ENCODE measurements around the gene UCN. TPM values are rescaled to one million over a fixed set of nuclear protein-coding genes. Genes with fewer than 3 reads are reported as not detected.
"Not testable (repeated sequence)": the region's sequence is repeated elsewhere in the genome, so short reads cannot be mapped to it uniquely, and the experiment has no call there.

The UCN gene
- total and polyA plus RNA-seq, 2 donors (not counting 1 experiment from before 2014, with no cell fraction given), result 3.6 to 4.5 TPM

- no peaks in the 10 kb centered on the region for H3K36me3 ChIP-seq (replicated peaks in 1 of 2; ENCODE audit: control extremely low read depth in 1 of 2, control insufficient read depth in 1 of 2, extremely low read depth in 1 of 2, insufficient read depth in 2 of 2, low read length in 1 of 2)
- peaks cover 34% of the 10 kb centered on the region for H3K27me3 Mint-ChIP-seq
- no peak for ATAC-seq (ENCODE audit: low read depth)
- H3K9me3 Mint-ChIP-seq (ENCODE audit: insufficient read depth), result no peaks in the 10 kb centered on the region
- H3K4me1 ChIP-seq (ENCODE audit: control insufficient read depth in 2 of 2, insufficient read depth in 2 of 2, low read length in 2 of 2), result peaks cover 3 to 4% of the 10 kb centered on the region in 2 donors
- no peak overlapping the region for H3K4me2 ChIP-seq (replicated peaks; ENCODE audit: low read depth, low read length, poor library complexity, severe bottlenecking)
- intact Hi-C loops (cut with micrococcal nuclease), result no loop called here
- no peak overlapping the region for H3K4me3 ChIP-seq (ENCODE audit: control extremely low read depth in 1 of 5, extremely low read depth in 1 of 5, insufficient read depth in 1 of 5, low read depth in 2 of 5, low read length in 4 of 5)
- H3K9me3 ChIP-seq (ENCODE audit: control extremely low read depth in 1 of 3, control insufficient read depth in 2 of 3, insufficient read depth in 1 of 3, low read length in 2 of 3), result no peaks in the 10 kb centered on the region
- no peak overlapping the region for H3K27ac ChIP-seq (ENCODE audit: low read length in 2 of 2)
- no peak overlapping the region for H3K27ac Mint-ChIP-seq
- no peak overlapping the region for H3K4me3 Mint-ChIP-seq
- H2AFZ ChIP-seq (ENCODE audit: insufficient read depth, low read depth, low read length, poor library complexity, severe bottlenecking), result no peak overlapping the region
- no peak for TF ChIP-seq CTCF (IDR thresholded peaks at IDR 0.05)
- no peak for TF ChIP-seq EZH2 (IDR thresholded peaks at IDR 0.05; ENCODE audit: borderline replicate concordance, insufficient read depth, low read depth, low read length, poor library complexity, severe bottlenecking)
- peaks cover 0 to 33% (median 13%) of the 10 kb centered on the region in 4 experiments for H3K27me3 ChIP-seq (replicated peaks in 1 of 4; ENCODE audit: control extremely low read depth in 1 of 4, control insufficient read depth in 3 of 4, insufficient read depth in 4 of 4, low read length in 3 of 4)
- WGBS (ENCODE audit: insufficient coverage), result 92% methylated on average over 2 of the region's 3 CpGs
- H4K20me1 ChIP-seq (ENCODE audit: control insufficient read depth, insufficient read depth, low read length, poor library complexity, severe bottlenecking), result no peaks in the 10 kb centered on the region
- H3K9ac ChIP-seq (ENCODE audit: low read length), result no peak overlapping the region
- DNase-seq, result no peak
- H3K79me2 ChIP-seq (ENCODE audit: control insufficient read depth, insufficient read depth, low read length), result no peaks in the 10 kb centered on the region
- peaks cover 5% of the 10 kb centered on the region for H3K4me1 Mint-ChIP-seq
- CTCF ChIA-PET, result interaction anchor here (2.6 kb wide), 1 partner anchor 10 kb away, joined by 16 read pairs; no protein-coding TSS in a partner anchor
- POLR2A ChIA-PET, result no interaction called here
These were observed 38.1 kb downstream of the UCN start for GRCh38 chr2:27270131-27270530.

- H2AFZ ChIP-seq (ENCODE audit: insufficient read depth, low read depth, low read length, poor library complexity, severe bottlenecking); H3K9me3 Mint-ChIP-seq (ENCODE audit: insufficient read depth); H3K9me3 ChIP-seq (ENCODE audit: control extremely low read depth in 1 of 3, control insufficient read depth in 2 of 3, insufficient read depth in 1 of 3, low read length in 2 of 3); H3K79me2 ChIP-seq (ENCODE audit: control insufficient read depth, insufficient read depth, low read length); ATAC-seq (ENCODE audit: low read depth); H3K4me3 ChIP-seq (ENCODE audit: control extremely low read depth in 1 of 5, extremely low read depth in 1 of 5, insufficient read depth in 1 of 5, low read depth in 2 of 5, low read length in 4 of 5); H3K4me3 Mint-ChIP-seq; H3K4me2 ChIP-seq (replicated peaks; ENCODE audit: low read depth, low read length, poor library complexity, severe bottlenecking); H3K36me3 ChIP-seq (replicated peaks in 1 of 2; ENCODE audit: control extremely low read depth in 1 of 2, control insufficient read depth in 1 of 2, extremely low read depth in 1 of 2, insufficient read depth in 2 of 2, low read length in 1 of 2); H4K20me1 ChIP-seq (ENCODE audit: control insufficient read depth, insufficient read depth, low read length, poor library complexity, severe bottlenecking); intact Hi-C loops (cut with micrococcal nuclease); H3K9ac ChIP-seq (ENCODE audit: low read length); POLR2A ChIA-PET; H3K27ac Mint-ChIP-seq; H3K27ac ChIP-seq (ENCODE audit: low read length in 2 of 2); DNase-seq: not testable (repeated sequence)
- Histone ChIP-seq H3K27me3 (replicated peaks in 1 of 4; ENCODE audit: control extremely low read depth in 1 of 4, control insufficient read depth in 3 of 4, insufficient read depth in 4 of 4, low read length in 3 of 4) (peaks cover 0 to 41% (median 19%) of the 10 kb centered on the region in 4 experiments), H3K4me1 (ENCODE audit: control insufficient read depth in 2 of 2, insufficient read depth in 2 of 2, low read length in 2 of 2) (peaks cover 20 to 22% of the 10 kb centered on the region in 2 donors)
- Mint-ChIP-seq H3K27me3 (peaks cover 38% of the 10 kb centered on the region), H3K4me1 (peaks cover 20% of the 10 kb centered on the region)
- WGBS (ENCODE audit: insufficient coverage), result 90% methylated on average over 6 of the region's 13 CpGs
- CTCF ChIA-PET, result interaction anchor here (0.9 to 6.0 kb wide), 2 partner anchors 11 to 310 kb away, joined by 3 to 50 read pairs; no protein-coding TSS in a partner anchor
These were observed 39.9 kb downstream of the UCN start for GRCh38 chr2:27268296-27268695.
